WI38 (cell line): ENCODE data around the gene TCHHL1.

Experiments used
- H3K4me3 ChIP-seq: 2 replicates; pipeline ENCODE4 v1.5.1; 2011; ENCODE audit warnings: low read depth, mild to moderate bottlenecking, control low read depth, low read length
- TF ChIP-seq, protein P1 (sequence below): IDR thresholded peaks from 2 replicates; pipeline ENCODE4 v1.5.1; 2012; ENCODE audit warnings: low read depth, mild to moderate bottlenecking, control low read depth, low read length

TCHHL1 gene

DNA sequence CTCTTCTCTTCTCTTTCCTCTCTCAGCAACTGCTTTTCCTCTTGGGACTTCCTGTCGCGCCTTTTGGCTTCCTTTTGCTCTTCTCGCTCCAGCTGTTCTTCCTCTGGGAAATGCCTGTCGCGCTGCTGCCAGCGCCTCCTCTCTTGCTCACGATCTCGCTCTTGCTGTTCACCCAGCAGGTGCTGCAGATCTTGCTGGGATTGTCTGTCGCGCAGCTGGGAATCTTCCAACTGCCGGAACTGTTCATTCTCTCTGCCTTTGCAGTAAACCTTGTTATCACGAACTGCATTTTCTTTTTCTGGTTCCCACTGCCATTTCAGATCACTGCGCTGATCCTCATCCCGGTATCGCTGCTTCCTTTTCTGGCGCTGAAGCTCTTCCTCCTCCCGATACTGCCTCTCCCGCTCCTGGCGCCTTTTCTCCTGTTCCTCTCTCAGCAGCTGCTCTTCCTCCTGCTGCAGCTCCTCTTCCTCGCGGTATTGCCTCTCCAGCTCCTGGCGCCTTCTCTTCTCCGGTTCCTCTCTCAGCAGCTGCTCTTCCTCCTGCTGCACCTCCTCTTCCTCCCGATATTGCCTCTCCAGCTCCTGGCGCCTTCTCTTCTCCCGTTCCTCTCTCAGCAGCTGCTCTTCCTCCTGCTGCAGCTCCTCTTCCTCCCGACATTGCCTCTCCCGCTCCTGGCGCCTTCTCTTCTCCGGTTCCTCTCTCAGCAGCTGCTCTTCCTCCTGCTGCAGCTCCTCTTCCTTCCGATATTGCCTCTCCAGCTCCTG is 20.6 kb upstream of the TCHHL1 start:
- TF ChIP-seq, protein P1, sequence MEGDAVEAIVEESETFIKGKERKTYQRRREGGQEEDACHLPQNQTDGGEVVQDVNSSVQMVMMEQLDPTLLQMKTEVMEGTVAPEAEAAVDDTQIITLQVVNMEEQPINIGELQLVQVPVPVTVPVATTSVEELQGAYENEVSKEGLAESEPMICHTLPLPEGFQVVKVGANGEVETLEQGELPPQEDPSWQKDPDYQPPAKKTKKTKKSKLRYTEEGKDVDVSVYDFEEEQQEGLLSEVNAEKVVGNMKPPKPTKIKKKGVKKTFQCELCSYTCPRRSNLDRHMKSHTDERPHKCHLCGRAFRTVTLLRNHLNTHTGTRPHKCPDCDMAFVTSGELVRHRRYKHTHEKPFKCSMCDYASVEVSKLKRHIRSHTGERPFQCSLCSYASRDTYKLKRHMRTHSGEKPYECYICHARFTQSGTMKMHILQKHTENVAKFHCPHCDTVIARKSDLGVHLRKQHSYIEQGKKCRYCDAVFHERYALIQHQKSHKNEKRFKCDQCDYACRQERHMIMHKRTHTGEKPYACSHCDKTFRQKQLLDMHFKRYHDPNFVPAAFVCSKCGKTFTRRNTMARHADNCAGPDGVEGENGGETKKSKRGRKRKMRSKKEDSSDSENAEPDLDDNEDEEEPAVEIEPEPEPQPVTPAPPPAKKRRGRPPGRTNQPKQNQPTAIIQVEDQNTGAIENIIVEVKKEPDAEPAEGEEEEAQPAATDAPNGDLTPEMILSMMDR, result no peak
- H3K4me3 ChIP-seq, result peak overlapping the region; percentile 39

DNA sequence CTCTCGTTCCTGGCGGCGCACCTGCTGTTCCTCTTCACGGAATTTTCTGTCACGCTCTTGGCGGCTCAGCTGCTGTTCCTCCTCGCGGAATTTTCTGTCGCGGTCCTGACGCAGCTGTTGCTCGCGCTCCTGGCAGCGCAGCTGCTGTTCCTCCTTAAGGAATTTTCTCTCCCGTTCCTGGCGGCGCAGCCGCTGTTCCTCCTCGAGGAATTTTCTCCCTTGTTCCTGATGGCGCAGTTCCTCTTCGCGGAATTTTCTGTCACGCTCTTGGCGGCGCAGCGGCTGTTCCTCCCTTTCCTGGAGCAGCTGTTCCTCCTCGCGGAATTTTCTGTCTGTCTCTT is 20.0 kb upstream of the TCHHL1 start:
- TF ChIP-seq, protein P1, result no peak
- no peak overlapping the region for H3K4me3 ChIP-seq

DNA sequence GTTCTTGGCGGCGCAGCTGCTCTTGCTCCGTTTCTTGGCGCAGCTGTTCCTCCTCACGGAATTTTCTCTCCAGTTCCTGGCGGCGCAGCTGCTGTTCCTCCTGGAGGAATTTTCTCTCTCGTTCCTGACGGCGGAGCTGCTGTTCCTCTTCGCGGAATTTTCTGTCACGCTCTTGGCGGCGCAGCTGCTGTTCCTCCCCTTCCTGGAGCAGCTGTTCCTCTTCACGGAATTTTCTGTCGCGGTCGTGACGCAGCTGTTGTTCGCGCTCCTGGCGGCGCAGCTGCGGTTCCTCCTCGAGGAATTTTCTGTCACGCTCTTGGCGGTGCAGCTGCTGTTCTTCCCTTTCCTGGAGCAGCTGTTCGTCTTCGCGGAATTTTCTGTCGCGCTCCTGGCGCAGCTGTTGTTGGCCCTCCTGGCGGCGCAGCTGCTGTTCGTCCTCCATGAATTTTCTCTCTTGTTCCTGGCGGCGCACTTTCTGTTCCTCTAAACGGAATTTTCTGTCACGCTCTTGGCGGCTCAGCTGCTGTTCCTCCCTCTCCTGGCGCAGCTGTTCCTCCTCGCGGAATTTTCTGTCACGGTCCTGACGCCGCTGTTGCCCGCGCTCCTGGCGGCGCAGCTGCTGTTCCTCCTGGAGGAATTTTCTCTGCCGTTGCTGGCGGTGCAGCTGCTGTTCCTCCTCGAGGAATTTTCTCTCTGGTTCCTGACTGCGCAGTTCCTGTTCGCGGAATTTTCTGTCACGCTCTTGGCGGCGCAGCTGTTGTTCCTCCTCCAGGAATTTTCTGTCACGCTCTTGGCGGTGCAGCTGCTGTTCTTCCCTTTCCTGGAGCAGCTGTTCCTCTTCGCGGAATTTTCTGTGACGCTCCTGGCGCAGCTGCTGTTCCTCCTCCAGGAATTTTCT is 19.4 kb upstream of the TCHHL1 start:
- H3K4me3 ChIP-seq, result peak overlapping the region; percentile 24
- TF ChIP-seq, protein P1, result no peak

DNA sequence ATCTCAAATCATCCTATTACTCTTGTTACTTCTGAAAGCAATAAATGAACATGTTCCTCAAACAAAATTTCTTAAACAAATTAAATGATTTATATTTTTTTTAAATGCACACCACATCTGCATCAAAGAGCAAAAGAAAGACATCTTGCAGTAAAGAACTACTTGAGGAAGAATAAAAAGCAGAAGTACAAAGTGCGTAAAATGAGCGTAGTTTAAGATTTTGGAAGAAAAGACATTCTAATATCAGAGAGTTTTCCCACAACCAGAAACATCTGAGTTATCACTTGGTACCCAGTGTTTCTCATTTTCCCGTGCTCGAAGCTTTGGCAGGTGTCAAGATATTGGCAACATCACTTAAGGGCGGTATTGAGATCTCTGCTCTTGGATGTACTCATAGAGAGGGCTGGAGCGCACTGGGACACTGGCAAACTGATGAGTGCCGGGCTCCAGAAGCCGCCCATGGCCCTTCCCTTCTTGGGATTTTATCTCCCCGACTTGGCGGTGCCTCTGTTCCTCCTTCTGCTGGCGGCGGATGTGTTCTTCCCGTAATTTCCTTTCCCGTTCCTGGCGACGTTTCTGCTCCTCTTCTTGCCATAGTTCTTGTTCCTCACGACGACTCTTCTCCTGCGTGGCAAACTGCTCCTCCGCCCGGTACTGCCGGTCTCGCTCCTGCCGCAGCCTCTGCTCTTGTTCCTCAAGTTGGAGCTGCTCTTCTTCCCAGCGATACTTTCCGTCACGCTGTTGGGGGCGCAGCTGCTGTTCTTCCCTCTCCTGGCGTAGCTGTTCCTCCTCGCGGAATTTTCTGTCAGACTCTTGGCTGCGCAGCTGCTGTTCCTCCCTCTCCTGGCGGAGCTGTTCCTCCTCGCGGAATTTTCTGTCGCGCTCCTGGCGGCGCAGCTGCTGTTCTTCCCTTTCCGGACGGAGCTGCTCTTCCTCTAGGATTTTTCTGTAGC is 18.4 kb upstream of the TCHHL1 start:
- TF ChIP-seq, protein P1, result no peak
- no peak overlapping the region; the same call in 1 of the 2 replicates for H3K4me3 ChIP-seq

DNA sequence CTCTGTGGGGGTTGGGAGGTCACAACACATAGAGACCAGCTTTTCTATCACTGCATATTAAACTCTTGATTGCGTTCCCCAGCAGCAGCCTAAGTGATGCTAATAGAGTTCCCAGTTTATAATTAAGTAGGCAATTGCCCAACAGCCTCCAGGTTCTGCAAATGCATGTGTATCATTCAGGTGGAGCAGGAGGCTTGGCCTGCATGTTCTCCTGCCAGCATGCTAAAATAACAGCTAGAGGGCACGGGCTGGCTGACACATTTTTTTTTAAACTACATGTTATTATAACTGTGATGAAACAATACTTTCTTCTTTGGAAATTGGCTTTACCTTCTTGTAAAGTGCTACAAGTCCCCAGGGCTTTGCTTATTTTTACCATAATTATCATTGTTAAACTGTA is 16.0 kb upstream of the TCHHL1 start:
- no peak overlapping the region for H3K4me3 ChIP-seq
- TF ChIP-seq, protein P1, result no peak

DNA sequence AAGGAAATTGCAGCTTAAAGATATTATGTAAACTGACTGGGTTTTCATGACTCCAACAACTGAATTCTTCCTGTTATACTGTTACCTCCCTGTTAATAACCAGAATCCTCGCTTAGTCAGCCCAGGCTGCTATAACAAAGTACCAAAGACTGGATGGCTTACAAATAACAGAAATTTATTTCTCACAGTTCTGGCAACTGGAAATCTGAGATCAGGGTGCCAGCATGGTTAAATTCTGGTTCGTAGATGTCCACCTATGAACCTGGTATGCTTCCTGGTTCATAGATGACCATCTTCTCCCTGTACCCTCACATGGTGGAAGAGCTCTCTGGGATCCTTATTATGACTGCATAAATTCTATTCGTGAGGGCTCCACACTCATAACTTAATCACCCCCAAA is 8.1 kb upstream of the TCHHL1 start:
- TF ChIP-seq, protein P1, result no peak
- no peak overlapping the region for H3K4me3 ChIP-seq
